GM19099 (cell line): Measurements from ENCODE around the gene PRR3.

Experiments
- POLR2A ChIP-seq: IDR thresholded peaks from 3 replicates; pipeline ENCODE4 v1.6.1; 2011; ENCODE audit warnings: low read depth; ENCODE audit not compliant: insufficient read length; ENCODE audit errors: extremely low read depth

Gene PRR3

DNA sequence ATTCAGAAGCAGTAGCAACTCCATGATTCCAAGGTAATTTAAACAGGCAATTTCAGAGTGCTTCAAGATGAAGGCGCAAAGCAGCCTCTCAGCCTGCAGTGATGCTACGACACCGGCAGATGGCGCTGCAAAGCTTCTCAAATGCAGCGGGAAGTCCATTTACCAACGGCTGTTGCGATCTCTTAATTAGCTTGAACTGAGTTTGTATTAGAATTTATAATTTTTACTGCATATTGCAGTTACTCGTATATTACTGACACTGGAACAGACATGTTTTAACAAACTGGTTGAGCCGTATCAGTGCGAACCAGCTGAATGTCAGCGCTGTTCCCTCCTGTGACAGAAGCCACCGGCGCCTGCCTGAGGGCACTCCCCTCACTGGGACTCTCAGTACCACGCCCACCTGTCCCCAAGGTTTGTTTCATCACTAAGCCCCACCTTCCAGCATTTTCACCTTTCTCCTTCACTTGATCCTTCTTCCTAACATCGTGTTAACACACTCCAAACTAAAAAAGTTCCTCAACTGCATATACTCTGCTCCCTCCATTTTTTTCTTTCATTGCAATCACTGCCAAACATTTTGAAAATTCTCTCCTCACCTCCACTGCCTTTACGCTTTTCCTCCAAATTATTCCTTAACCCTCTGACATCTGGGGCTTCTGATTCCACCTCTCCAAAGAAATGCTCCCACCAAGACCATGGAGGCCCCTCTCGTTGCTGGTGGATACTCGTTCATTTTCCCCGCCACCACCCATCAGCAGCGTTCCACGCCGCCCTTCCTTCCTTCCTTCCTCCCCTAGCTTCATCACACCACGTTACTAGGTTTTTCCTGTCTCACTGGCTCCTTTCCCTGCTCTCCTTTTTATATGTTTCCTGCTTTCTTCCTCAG, 15.3 kb upstream of the PRR3 start:
- TF ChIP-seq POLR2A: no peak

DNA sequence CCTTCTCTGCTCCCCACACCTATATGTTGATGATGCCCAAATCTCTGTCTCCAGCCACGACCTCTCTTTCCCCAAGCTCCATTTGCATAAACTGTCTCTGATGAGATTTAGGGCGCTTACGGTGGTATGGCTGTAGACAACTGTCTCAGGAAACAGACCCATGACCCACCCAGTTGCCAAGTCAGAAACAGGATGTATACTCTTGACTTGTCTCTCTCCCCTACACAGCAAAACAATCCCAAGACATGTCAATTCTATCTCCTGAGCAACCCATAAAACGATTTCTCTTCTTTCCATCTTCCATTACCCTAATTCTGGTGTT, 14.7 kb upstream of the PRR3 start:
- no peak for TF ChIP-seq POLR2A

DNA sequence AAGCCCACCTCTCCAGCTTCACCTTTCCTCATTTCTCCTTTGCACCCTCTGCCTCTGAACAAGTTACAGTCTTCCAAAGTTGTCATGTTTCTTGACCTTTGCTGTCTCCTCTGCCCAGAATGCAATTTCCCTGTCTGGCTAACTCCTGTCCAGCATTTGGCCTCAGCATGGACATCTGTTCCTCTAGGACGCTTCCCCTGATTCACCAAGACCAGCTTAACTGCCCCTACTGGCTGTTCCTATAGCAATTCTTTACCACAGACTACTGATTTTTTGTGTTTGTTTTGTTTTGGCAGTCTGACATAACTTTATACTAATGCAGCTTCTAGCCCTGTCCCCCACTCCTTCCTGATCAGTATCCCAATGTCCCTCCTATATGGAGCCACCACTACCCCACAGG, 14.2 kb upstream of the PRR3 start:
- no peak for TF ChIP-seq POLR2A

DNA sequence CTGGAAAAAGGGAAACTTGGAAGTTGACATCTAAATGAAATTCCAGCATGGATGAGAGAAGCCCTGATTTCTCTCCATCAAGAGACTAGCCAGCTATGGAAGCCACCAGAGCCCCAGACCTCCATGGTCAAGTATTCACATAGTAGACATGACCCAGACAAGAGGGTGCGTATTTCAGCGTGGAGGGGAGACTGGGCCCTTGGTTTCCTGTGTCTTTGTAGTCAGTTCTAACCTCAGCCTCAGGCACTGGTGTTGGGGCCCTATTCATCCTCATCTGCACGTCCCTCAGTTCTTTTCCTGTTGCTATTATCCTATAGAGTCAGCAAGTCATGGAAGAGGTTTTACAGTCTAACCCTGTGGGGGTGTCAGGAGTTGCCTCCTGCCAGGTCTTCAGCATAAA, 13.3 kb upstream of the PRR3 start:
- TF ChIP-seq POLR2A: no peak

DNA sequence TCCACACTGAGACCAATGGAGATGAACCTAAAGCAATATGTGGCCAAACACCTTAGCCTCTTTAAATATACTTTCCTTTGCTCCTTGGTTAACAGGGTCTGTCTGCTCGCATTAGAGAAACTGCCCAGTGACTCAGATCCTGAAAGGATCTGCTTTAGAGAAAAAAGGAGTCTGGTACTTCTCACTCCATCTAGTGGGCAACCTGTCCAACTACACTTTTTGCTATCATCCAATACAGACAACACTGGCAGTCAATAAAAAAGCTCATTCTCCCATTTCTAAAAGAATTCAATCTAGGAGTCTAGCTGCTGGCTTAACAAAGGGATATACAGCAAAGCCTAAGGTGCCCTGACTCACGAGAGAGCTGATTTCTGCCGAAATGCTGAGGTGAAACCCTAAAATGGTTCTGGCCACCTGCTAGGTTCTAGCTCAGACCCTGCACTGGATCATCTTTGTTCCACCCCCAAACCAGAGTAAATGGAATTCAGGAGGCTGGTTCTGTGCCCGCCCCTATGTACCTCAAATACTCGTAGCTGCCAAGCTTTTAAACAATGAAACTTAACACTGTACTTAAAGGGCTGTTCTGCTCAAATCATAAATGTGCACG, 12.3 kb upstream of the PRR3 start:
- TF ChIP-seq POLR2A: no peak

DNA sequence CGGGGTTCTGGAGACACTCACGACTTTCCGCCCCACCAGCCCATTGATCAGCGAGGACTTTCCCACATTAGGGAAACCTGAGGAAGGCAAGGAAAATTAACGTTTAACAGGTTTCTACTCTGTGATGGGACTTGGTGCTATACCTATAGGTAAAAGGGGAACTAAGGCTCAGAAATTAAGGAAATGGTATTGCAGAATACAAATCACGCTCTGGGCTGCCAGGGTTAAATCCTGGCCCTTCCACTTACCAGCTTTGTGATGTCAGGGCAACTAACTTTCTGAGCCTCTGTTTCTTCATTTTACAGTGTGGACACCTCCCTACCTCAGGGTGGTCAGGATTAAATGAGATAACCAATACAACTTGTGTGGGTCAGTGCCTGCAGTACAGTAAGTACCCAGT, 9.6 kb upstream of the PRR3 start:
- no peak for TF ChIP-seq POLR2A

DNA sequence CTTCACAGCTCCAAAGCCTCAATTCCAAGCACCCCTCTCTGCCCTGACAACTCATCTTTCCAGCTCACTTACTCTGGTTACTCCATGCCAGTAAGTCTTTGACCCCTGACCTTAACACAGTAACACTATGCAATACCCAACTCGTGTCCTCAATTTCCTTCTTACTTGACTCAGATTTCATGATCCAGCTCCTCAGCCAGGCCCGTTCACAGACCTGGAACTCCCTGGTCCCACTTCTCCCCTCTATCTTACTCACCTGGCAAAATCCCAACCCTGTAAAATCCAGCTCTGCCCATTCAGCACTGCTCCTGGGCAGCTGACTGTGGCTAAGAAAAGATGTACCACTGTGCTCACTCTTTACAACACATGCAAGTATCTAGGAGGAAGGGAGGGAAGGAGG, 8.7 kb upstream of the PRR3 start:
- no peak for TF ChIP-seq POLR2A

DNA sequence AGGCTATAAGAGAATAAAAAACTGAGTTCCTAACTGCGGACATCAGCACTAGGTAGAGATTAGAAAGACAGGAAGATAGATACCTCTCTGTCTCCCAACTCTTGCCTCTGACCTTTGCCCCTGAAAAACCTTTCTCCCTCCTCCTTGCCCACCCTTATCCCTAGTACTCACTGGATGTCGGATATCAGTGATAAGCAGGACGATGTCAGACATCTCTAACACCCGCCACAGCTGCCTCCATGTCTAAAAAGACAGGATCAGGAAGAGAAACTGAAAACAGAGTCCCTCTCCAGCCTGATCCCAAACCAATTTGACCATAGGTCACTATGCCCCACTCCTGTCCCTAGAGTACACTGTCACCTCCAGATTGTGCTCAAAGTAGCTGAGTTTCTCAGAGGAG, 2.7 kb upstream of the PRR3 start:
- no peak for TF ChIP-seq POLR2A

DNA sequence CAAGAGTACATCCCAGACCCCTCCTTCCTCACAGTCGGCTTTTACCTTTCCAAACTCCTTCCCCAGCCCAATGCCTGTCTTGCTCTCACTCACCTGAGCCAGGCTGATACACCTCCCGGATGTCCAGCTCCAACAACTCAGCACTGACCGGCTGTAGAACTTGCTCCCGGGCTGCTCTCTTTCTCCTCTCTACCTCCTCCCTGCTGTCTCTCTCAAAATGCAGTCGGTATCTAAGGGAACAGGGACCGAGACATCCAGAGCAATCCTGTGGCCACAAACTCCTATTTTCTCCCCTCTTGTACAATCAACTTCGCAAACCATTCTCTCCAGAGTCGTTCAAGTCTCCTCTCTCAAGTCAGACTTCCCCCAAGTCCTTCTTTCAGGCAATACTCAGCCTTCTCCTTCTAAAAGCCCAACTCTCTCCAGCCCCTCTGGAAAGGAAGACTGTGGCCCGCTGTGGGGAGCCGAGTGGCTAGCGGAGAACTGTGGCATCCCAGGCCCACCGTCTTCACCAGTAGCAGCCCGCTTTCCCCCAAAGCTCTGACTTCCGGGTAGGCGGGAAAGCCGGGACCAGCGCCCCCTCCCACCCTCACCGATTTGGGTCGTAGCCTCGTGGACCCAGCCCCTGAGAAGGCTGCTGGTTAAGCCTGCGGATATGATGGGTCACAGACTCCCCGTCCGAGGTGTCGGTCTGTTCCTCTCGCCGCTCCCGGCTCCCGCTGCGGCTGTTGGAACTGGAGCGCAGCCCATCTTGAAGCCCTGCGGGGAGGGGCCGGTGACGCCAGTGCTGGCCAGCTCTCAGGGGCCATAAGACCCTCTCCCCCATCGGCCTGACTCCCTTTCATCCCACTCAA, 1.9 kb upstream of the PRR3 start:
- no peak for TF ChIP-seq POLR2A

DNA sequence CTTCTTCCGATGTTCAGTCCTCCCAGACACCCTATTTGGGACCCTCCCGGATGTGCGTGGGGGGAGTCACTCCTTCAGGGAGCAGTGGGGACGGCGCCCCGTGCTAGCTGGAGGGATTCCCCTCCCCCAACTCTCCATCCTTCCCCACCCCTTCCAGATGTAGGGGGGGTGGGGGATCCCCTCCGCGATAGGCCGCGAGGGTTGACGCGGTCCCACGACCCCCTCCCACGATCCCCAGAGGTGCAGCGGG, 1.4 kb upstream of the PRR3 start:
- TF ChIP-seq POLR2A: no peak

DNA sequence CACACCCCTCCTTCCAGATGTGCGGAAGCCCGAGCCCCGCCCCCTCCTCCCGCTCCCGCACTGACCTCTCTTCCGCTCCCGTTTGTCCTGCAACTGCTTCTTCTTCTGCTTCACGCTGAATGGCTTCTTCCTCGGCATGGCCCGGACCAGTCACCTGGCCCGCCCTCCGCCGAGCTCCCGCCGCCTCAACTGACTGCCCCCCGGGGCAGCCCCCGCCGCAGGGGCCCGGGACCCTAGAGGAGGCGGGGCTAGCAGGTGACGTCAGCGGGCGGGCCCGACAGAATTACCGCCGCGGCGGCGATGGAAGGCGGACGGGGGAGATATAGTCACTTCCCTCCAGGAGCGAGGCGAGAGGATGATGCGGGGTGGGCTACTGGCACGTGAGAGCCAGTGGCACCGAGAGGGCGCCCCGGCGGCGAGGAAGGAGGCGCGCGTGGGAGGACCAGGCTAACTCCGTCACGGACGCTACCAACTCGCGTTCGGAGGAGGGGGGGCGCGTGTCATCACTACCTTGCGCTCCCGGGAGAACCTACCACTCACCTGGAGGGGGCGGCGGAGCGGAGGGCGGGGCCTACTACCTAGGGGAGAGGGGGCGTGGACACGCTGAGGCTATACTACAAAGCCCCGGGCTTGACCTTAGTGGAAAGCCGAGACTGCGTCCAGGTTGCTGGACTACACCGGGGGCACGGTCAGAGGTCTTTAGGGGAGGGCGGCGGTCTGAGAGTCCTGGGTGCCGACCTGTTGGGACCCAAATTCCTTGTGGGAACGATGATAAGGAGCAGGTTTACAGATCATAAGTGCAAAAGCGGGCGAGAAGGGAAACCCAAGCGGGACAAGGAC, 809 bp upstream of the PRR3 start, which contains the start of gene GNL1:
Gene GNL1 (minus strand): TSS at position 424 of the 840 bp plus-strand sequence. CDS start 286 bp downstream, at position 138.
- TF ChIP-seq POLR2A: peak; percentile 52

DNA sequence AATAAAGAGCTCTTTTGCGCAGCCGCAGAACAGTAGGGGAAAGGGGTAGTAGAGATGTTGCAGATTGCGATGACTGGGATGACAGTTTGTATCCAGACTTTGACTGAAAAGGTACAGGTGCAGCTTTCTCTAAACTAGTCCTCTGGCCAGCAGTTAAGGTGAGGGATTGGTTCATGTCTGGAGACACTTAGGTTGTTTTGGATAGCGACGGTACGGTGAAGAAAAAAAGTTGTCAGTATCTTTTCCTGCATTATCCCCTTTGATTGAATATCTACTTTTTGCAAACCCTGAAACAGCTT, 537 bp downstream of the PRR3 start:
- TF ChIP-seq POLR2A: no peak

DNA sequence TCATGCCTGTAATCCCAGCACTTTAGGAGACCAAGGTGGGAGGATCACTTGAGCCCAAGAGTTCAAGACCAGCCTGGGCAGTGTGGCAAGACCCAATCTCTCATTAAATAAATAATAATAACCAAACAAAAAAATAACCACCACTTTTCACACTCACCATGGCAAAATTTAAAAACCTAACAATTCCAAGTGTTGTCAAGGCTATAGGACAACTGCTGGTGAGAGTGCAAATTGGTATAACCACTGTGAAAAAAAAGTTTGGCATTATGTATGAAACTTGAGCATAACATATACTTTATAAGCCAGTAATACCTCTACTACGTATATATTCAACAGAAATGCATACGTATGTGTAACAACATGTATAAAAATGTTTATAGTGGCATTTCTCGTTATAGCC, 3.8 kb downstream of the PRR3 start:
- TF ChIP-seq POLR2A: no peak

DNA sequence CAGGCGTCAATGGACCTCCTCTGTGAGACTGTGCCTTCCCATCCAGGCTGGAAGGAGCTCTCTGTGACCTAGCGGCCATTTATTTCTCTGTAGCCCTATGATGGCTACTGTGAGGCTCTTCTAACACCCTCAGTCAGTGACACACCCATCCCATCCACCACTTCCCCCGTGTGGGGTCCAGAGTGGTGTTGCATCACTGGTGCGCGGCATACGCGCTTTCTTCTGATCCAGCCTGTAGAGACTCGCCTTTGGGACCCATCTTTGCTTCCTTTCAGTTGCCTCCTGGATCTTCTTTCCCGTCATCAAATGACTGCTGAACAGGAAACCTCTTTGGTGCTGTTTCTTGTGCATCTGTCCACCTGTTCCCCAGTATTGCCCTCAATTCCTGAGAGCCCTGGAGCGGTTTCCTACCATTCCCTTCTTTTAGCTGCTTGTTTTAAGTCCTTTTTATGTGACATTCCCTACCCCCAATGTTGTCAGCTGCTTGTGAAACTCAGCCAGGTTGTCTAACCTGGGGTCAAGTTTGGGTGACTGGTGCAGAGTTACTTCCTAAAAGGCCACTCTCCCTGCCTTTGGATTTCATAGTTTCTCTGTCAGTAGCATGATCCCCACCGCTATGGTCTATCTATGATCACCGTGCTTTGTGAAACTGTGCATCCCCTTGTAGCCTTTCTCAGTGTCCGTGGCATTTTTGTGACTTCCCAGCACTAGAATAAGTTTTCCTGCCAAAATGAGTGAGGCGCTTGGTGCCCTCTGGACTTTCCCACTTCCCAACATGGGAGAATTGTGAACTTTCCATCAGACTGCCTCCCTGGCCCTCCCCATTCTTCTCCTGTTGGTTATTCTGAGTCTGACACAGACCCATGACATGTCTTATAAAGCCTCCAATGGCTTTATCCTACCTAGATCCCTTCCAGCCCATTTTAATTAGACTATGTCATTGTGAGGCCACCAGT, 5.7 kb downstream of the PRR3 start:
- TF ChIP-seq POLR2A: no peak
